ENCODE data around the gene KCNE4.

- TF ChIP-seq CTCF (IDR thresholded peaks at IDR 0.05; ENCODE audit: borderline replicate concordance, extremely low read depth, low read length, poor library complexity, severe bottlenecking) (no peak), EZH2 (IDR thresholded peaks at IDR 0.05; ENCODE audit: borderline replicate concordance, low read depth, low read length, severe bottlenecking) (no peak)
Observed at GRCh38 chr2:223008956-223009355, 43.0 kb upstream of the KCNE4 start.

Data from DND-41 (cell line).